Measurements from ENCODE around the gene PCDHB6. TPM values are rescaled to one million over a fixed set of nuclear protein-coding genes. Genes with fewer than 3 reads are reported as not detected.
"Not testable (repeated sequence)": the region's sequence is repeated elsewhere in the genome, so short reads cannot be mapped to it uniquely, and the experiment has no call there.

Gene PCDHB6
- total RNA-seq, 1 donor from 2014 or later = not detected

GRCh38 chr5:141150993-141151325 lies 1.1 kb downstream of the PCDHB6 start:
- TF ChIP-seq, protein P1, sequence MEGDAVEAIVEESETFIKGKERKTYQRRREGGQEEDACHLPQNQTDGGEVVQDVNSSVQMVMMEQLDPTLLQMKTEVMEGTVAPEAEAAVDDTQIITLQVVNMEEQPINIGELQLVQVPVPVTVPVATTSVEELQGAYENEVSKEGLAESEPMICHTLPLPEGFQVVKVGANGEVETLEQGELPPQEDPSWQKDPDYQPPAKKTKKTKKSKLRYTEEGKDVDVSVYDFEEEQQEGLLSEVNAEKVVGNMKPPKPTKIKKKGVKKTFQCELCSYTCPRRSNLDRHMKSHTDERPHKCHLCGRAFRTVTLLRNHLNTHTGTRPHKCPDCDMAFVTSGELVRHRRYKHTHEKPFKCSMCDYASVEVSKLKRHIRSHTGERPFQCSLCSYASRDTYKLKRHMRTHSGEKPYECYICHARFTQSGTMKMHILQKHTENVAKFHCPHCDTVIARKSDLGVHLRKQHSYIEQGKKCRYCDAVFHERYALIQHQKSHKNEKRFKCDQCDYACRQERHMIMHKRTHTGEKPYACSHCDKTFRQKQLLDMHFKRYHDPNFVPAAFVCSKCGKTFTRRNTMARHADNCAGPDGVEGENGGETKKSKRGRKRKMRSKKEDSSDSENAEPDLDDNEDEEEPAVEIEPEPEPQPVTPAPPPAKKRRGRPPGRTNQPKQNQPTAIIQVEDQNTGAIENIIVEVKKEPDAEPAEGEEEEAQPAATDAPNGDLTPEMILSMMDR (conservative IDR thresholded peaks at IDR 0.05; ENCODE audit: low read depth, low read length) = no peak
- no peak for DNase-seq (ENCODE audit: low read depth)
- H3K4me3 ChIP-seq (ENCODE audit: low read depth, low read length) = no peak overlapping the region

- DNase-seq (ENCODE audit: low read depth); H3K4me3 ChIP-seq (ENCODE audit: low read depth, low read length): not testable (repeated sequence)
Measured at GRCh38 chr5:141151632-141152031, 1.8 kb downstream of the PCDHB6 start.

GRCh38 chr5:141152096-141152495 lies 2.2 kb downstream of the PCDHB6 start:
- H3K4me3 ChIP-seq (ENCODE audit: low read depth, low read length); DNase-seq (ENCODE audit: low read depth): not testable (repeated sequence)

GRCh38 chr5:141155540-141156374 lies 5.9 kb downstream of the PCDHB6 start:
- DNase-seq (ENCODE audit: low read depth) = no peak
- TF ChIP-seq, protein P1 (conservative IDR thresholded peaks at IDR 0.05; ENCODE audit: low read depth, low read length) = no peak

DNA sequence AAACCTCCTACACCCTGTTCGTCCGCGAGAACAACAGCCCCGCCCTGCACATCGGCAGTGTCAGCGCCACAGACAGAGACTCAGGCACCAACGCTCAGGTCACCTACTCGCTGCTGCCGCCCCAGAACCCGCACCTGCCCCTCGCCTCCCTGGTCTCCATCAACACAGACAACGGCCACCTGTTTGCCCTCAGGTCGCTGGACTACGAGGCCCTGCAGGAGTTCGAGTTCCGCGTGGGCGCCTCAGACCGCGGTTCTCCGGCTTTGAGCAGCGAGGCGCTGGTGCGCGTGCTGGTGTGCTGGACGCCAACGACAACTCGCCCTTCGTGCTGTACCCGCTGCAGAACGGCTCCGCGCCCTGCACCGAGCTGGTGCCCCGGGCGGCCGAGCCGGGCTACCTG lies 7.5 kb downstream of the PCDHB6 start:
- not testable (repeated sequence) for H3K4me3 ChIP-seq (ENCODE audit: low read depth, low read length); DNase-seq (ENCODE audit: low read depth)

More at GRCh38 chr5:141155540-141156374, 5.9 kb downstream of the PCDHB6 start:
- no peak overlapping the region for H3K4me3 ChIP-seq (ENCODE audit: low read depth, low read length)

DNA sequence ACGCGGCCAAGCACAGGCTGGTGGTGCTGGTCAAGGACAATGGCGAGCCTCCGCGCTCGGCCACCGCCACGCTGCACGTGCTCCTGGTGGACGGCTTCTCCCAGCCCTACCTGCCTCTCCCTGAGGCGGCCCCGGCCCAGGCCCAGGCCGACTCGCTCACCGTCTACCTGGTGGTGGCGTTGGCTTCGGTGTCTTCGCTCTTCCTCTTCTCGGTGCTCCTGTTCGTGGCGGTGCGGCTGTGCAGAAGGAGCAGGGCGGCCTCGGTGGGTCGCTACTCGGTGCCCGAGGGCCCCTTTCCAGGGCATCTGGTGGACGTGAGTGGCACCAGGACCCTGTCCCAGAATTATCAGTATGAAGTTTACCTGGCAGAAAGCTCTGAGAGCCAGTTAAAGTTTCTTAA lies 8.0 kb downstream of the PCDHB6 start:
- not testable (repeated sequence) for H3K4me3 ChIP-seq (ENCODE audit: low read depth, low read length); DNase-seq (ENCODE audit: low read depth)

GRCh38 chr5:141172381-141173204 lies 22.7 kb downstream of the PCDHB6 start, which contains the start of gene PCDHB7:
Gene PCDHB7, plus strand, starts transcription at chr5:141172644. Its CDS starts 192 bp downstream, at chr5:141172836.
- no peak within 1 kb of the TSS for H3K4me3 ChIP-seq (ENCODE audit: low read depth, low read length)
- TF ChIP-seq, protein P1 (conservative IDR thresholded peaks at IDR 0.05; ENCODE audit: low read depth, low read length) = peak; percentile 51
- no peak for DNase-seq (ENCODE audit: low read depth)

- not testable (repeated sequence) for DNase-seq (ENCODE audit: low read depth)
Measured at GRCh38 chr5:141174291-141175104, 24.6 kb downstream of the PCDHB6 start.

GRCh38 chr5:141175933-141176332 lies 26.1 kb downstream of the PCDHB6 start:
- no peak for DNase-seq (ENCODE audit: low read depth)
- no peak overlapping the region for H3K4me3 ChIP-seq (ENCODE audit: low read depth, low read length)
- TF ChIP-seq, protein P1 (conservative IDR thresholded peaks at IDR 0.05; ENCODE audit: low read depth, low read length) = no peak

More at GRCh38 chr5:141174291-141175104, 24.6 kb downstream of the PCDHB6 start:
- not testable (repeated sequence) for H3K4me3 ChIP-seq (ENCODE audit: low read depth, low read length)

- H3K4me3 ChIP-seq (ENCODE audit: low read depth, low read length); DNase-seq (ENCODE audit: low read depth): not testable (repeated sequence)
Measured at GRCh38 chr5:141177577-141178191, 27.8 kb downstream of the PCDHB6 start, which contains the start of gene PCDHB8. Gene PCDHB8, plus strand, starts transcription at chr5:141177790. Its CDS starts 245 bp downstream, at chr5:141178035.

GRCh38 chr5:141179371-141179770 lies 29.5 kb downstream of the PCDHB6 start:
- not testable (repeated sequence) for H3K4me3 ChIP-seq (ENCODE audit: low read depth, low read length)

GRCh38 chr5:141179876-141180275 lies 30.0 kb downstream of the PCDHB6 start:
- not testable (repeated sequence) for H3K4me3 ChIP-seq (ENCODE audit: low read depth, low read length); DNase-seq (ENCODE audit: low read depth)

More at GRCh38 chr5:141179371-141179770, 29.5 kb downstream of the PCDHB6 start:
- not testable (repeated sequence) for DNase-seq (ENCODE audit: low read depth)

Measured in epithelial cell of proximal tubule (primary cell).